Effector memory CD4-positive, alpha-beta T cell (primary cell): Measurements from ENCODE around the gene TGFBR2.

Source experiments
- DNase-seq, 3 donors: peaks; one replicate each; pipeline ENCODE4 v3.0.0-alpha.2; 2020
- H3K27ac ChIP-seq: 2 replicates; pipeline ENCODE4 v1.7.0; 2013; ENCODE audit warnings: mild to moderate bottlenecking, low read length, moderate library complexity; ENCODE audit not compliant: insufficient read depth, poor library complexity, severe bottlenecking
- H3K27me3 ChIP-seq: replicated peaks from 2 replicates; pipeline ENCODE4 v1.7.0; 2013; ENCODE audit warnings: mild to moderate bottlenecking, low read length; ENCODE audit not compliant: insufficient read depth, control insufficient read depth, poor library complexity, severe bottlenecking
- H3K36me3 ChIP-seq: 2 replicates; pipeline ENCODE4 v1.7.0; 2013; ENCODE audit warnings: mild to moderate bottlenecking, low read length, moderate library complexity; ENCODE audit not compliant: control insufficient read depth, insufficient read depth
- H3K4me1 ChIP-seq: 2 replicates; pipeline ENCODE4 v1.7.0; 2013; ENCODE audit warnings: low read length, mild to moderate bottlenecking; ENCODE audit not compliant: control insufficient read depth, insufficient read depth, poor library complexity, severe bottlenecking
- H3K4me3 ChIP-seq: 2 replicates; pipeline ENCODE4 v1.7.0; 2013; ENCODE audit warnings: low read length, low read depth, mild to moderate bottlenecking; ENCODE audit not compliant: insufficient read depth, poor library complexity, severe bottlenecking
- H3K9me3 ChIP-seq: 2 replicates; pipeline ENCODE4 v1.7.0; 2013; ENCODE audit warnings: mild to moderate bottlenecking, low read length, moderate library complexity; ENCODE audit not compliant: control insufficient read depth

TGFBR2 gene

DNA sequence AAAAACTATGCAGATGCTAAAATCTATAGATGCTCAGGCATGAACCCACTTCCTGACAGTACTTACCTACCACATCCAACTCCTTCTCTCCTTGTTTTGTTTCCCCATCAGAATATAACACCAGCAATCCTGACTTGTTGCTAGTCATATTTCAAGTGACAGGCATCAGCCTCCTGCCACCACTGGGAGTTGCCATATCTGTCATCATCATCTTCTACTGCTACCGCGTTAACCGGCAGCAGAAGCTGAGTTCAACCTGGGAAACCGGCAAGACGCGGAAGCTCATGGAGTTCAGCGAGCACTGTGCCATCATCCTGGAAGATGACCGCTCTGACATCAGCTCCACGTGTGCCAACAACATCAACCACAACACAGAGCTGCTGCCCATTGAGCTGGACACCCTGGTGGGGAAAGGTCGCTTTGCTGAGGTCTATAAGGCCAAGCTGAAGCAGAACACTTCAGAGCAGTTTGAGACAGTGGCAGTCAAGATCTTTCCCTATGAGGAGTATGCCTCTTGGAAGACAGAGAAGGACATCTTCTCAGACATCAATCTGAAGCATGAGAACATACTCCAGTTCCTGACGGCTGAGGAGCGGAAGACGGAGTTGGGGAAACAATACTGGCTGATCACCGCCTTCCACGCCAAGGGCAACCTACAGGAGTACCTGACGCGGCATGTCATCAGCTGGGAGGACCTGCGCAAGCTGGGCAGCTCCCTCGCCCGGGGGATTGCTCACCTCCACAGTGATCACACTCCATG lies 65.3 kb downstream of the TGFBR2 start:
- Histone ChIP-seq H3K27me3 (no peaks in the 10 kb centered on the region), H3K27ac (no peak overlapping the region), H3K9me3 (no peaks in the 10 kb centered on the region), H3K36me3 (peaks cover 44% of the 10 kb centered on the region), H3K4me1 (peaks cover 13% of the 10 kb centered on the region), H3K4me3 (no peak overlapping the region)
- no peak for DNase-seq

DNA sequence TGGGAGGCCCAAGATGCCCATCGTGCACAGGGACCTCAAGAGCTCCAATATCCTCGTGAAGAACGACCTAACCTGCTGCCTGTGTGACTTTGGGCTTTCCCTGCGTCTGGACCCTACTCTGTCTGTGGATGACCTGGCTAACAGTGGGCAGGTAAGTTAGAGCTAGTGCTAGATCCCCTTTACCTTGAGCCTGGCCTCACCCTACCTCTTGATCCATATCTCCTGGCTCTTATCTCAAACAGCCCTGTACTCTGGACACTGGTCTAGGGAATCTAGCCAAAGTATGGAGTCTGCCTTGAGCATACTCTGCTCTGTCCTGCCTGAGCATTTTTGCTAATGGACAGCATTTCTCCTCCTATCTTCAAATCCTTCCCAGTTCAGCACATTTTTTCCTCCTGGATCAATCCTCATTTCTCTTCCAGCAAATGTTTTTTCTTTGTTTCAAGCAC lies 65.9 kb downstream of the TGFBR2 start:
- no peak overlapping the region for H3K4me3 ChIP-seq

DNA sequence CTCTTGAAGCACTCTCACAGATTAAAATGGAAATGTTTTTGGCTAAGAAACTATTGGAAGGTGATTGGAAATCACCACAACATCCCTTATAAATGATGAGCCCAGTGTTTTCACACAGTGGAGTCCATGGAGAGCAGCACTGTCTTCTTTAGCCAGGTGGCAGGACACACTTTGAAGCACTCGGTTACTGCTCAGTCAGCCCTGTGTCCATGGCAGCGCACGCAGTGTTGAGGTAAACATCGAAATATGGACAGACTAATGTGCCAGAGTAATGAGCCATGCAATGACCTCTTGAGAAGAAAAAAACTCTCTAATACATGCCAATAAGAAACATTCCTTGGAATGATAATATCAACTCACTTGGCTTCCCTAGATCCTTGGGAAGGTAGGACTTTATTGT lies 66.6 kb downstream of the TGFBR2 start:
- no peak for DNase-seq
- Histone ChIP-seq H3K9me3 (no peaks in the 10 kb centered on the region), H3K27ac (no peak overlapping the region), H3K36me3 (peaks cover 56% of the 10 kb centered on the region), H3K4me1 (peaks cover 9% of the 10 kb centered on the region), H3K4me3 (no peak overlapping the region), H3K27me3 (no peaks in the 10 kb centered on the region)

More for the DNA sequence above, 65.9 kb downstream of the TGFBR2 start:
- Histone ChIP-seq H3K27ac (no peak overlapping the region), H3K27me3 (no peaks in the 10 kb centered on the region), H3K9me3 (no peaks in the 10 kb centered on the region), H3K36me3 (peaks cover 49% of the 10 kb centered on the region), H3K4me1 (peaks cover 9% of the 10 kb centered on the region)
- no peak for DNase-seq

DNA sequence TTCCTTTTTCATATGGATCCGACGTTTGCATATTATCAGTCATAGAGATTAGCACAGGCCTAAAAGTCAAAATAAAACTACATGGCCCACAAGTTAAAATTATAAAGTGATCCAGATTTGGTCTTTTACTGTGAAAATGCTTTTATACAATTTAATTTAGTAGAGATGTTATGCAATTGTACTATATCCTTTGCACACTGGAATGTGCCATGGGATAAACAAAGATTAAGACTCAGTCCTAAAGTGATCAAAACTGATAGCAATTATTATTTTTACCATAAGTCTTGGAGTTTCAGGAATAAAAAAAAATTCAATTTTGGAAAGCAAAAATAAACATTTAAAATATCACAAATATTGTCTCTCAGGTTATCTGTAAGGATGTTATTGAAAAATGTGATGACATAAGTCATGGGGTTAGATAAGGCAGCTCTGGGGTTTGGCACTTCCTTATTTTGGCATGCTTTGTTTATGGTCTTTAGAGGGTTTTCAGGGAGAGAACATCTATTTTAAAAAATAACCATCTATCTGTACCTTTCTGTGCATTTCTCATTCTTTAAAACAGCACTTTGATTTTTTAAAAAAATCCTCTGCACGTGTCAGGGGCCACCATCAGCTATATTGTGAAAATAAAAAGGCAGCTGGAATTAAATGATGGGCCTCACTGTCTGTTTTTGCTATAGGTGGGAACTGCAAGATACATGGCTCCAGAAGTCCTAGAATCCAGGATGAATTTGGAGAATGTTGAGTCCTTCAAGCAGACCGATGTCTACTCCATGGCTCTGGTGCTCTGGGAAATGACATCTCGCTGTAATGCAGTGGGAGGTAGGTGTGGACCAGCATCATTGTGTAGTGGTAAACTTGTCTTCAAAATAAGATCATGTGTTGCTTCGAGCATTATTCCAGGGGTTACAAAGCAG lies 67.3 kb downstream of the TGFBR2 start:
- H3K36me3 ChIP-seq = peaks cover 59% of the 10 kb centered on the region
- no peaks in the 10 kb centered on the region for H3K9me3 ChIP-seq
- H3K27me3 ChIP-seq = no peaks in the 10 kb centered on the region
- peak overlapping the region; percentile 15 for H3K27ac ChIP-seq
- peaks cover 9% of the 10 kb centered on the region for H3K4me1 ChIP-seq
- no peak overlapping the region for H3K4me3 ChIP-seq
- DNase-seq = no peak

DNA sequence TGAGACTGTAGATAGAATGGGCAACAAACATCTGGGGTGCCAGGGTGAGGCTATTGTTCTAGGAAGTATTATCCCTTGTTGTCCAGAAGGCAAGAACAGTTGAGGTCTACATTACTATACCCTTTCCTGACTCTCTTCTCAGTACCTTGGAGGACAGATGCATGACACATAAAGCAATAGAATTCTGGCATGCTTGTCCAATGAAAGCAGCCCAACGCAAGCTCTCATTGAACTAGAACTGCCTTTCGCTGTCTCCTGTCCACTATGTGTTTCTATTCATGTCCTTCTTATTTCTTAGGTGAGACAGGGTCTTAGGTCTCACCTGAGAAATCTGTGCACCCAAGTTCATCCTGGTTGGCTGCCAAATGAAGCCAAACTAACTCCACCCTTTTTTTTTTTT lies 68.6 kb downstream of the TGFBR2 start:
- no peak overlapping the region for H3K27ac ChIP-seq
- no peak overlapping the region for H3K4me3 ChIP-seq
- H3K27me3 ChIP-seq = no peaks in the 10 kb centered on the region
- peaks cover 9% of the 10 kb centered on the region for H3K4me1 ChIP-seq
- H3K9me3 ChIP-seq = no peaks in the 10 kb centered on the region
- DNase-seq = no peak
- H3K36me3 ChIP-seq = peaks cover 67% of the 10 kb centered on the region

DNA sequence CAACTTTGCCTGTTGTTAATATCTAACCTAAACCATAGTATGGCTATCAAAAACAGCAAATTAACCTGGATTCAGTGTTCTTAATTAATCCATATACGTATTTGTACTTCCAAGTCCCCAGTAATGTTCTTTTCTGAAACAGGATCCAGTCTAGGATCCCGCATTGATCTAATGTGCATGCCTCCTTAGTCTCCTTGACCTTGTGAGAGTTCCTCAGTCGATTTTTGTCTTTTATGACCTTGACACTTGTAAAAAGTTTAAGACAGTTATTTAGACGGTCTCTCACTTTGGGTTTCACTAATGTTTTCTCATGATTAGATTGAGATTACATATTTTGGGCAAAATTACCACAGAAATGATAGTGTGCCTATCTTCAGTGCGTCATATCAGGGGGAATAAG lies 69.4 kb downstream of the TGFBR2 start:
- Histone ChIP-seq H3K9me3 (no peaks in the 10 kb centered on the region), H3K4me3 (no peak overlapping the region), H3K27ac (no peak overlapping the region), H3K27me3 (no peaks in the 10 kb centered on the region), H3K4me1 (peaks cover 9% of the 10 kb centered on the region), H3K36me3 (peaks cover 69% of the 10 kb centered on the region)
- no peak for DNase-seq

DNA sequence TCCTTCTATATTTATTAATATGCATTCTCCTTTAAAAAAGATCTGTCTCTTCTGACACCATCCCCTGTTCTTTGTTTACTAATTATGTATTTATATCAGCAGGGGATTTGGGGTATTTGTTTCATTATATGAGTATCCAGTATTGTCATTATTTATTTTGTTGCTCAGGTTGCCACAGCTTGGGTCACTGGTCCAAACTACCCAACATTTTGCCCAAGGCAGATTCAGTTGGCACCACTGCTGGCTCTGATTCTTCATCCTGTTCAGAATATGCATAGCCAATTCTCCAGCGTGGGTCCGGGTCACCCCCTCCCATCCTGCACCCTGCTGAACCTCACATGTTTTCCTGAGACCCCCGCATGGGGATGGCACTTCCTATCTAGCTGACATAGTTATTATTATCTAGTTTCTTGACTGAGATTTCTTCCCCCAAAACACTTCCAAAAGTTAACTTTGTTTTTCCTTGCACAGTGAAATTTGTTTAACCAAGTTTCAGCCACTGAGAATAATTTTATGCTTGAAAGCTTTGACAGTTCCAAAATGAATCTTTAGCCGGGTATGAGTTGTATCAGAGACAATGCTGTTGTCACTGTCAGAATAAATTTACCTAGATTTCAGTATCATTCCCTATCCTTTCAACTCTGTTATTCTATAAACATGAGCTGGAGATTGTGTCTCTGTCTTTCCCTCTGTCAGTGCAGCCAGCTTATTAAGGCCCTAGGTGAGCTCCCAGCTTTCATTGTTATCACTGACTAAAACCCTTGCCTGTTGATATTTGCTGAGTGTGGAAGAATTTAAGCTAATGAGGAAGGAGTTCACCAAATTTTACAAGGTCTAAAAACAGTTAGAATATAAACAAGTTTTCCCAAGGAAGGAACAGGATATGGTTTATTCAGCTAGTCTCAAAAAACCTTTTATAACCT lies 70.3 kb downstream of the TGFBR2 start:
- no peaks in the 10 kb centered on the region for H3K27me3 ChIP-seq
- H3K4me3 ChIP-seq = no peak overlapping the region
- H3K27ac ChIP-seq = no peak overlapping the region
- peaks cover 69% of the 10 kb centered on the region for H3K36me3 ChIP-seq
- H3K4me1 ChIP-seq = peaks cover 16% of the 10 kb centered on the region
- H3K9me3 ChIP-seq = no peaks in the 10 kb centered on the region
- DNase-seq = no peak

DNA sequence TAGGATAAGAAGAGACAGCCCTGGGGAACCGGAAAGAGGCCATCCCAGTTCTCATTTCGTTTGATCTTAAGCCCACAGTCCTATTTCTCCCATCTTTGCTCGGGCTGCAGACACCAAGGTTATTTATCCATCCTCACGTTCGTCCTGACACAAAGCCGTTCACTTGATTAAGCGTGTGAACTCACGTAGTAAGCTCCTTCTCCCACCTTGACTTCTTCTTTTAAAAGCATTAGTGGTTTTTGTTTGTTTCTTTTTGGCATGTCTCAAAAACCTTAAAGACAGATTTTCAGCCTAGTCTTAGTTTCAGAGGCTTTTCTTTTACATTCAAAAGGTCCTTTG lies 70.9 kb downstream of the TGFBR2 start:
- Histone ChIP-seq H3K27me3 (no peaks in the 10 kb centered on the region), H3K27ac (no peak overlapping the region), H3K36me3 (peaks cover 66% of the 10 kb centered on the region), H3K9me3 (no peaks in the 10 kb centered on the region), H3K4me1 (peaks cover 15% of the 10 kb centered on the region), H3K4me3 (no peak overlapping the region)
- DNase-seq = no peak

DNA sequence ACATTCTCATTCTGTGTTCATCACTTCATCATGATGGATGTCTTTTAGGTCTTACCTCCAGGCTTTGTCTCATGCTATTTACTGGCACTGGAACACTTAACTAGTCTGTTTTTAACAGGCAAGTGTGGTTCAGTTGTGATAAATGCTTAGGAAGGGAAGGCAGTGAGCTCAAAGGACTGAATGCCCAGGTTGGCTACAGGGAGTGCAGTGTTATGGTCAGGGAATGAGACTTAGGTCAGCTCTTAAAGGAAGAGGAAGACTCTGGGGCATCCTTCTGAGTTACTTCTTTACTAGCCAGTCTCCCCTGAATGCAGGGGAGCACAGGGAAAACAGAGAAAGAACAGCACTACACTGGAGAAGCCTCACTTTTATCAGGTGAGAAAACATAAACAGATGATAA lies 72.6 kb downstream of the TGFBR2 start:
- Histone ChIP-seq H3K4me3 (no peak overlapping the region), H3K4me1 (peaks cover 10% of the 10 kb centered on the region), H3K36me3 (peaks cover 51% of the 10 kb centered on the region), H3K27me3 (no peaks in the 10 kb centered on the region), H3K27ac (no peak overlapping the region), H3K9me3 (no peaks in the 10 kb centered on the region)
- no peak for DNase-seq
